GM12801 (cell line): ENCODE data around the gene STXBP4.

Experiments used
- CTCF ChIP-seq: IDR thresholded peaks from one replicate; pipeline ENCODE4 v1.5.1; 2011; ENCODE audit warnings: control low read depth; ENCODE audit not compliant: insufficient read length; ENCODE audit errors: extremely low read depth

STXBP4 gene

GRCh38 chr17:55172612-55173011 lies 204.0 kb downstream of the STXBP4 start:
- TF ChIP-seq CTCF, result no peak

GRCh38 chr17:55174133-55174532 lies 205.6 kb downstream of the STXBP4 start:
- no peak for TF ChIP-seq CTCF

- no peak for TF ChIP-seq CTCF
These were observed 207.3 kb downstream of the STXBP4 start for GRCh38 chr17:55175788-55176427.

- no peak for TF ChIP-seq CTCF
These were observed 208.7 kb downstream of the STXBP4 start for GRCh38 chr17:55177159-55177854.

GRCh38 chr17:55177855-55178217 lies 209.3 kb downstream of the STXBP4 start:
- no peak for TF ChIP-seq CTCF

GRCh38 chr17:55186937-55187770 lies 218.6 kb downstream of the STXBP4 start:
- TF ChIP-seq CTCF, result no peak

GRCh38 chr17:55190748-55191147 lies 222.2 kb downstream of the STXBP4 start:
- no peak for TF ChIP-seq CTCF
